ENCODE results near the gene ZFC3H1. TPM values are rescaled to one million over a fixed set of nuclear protein-coding genes. Genes with fewer than 3 reads are reported as not detected.
A peak's percentile ranks its signal among the peaks of the same experiment; 100 is the strongest.
"Not testable (repeated sequence)": the region's sequence is repeated elsewhere in the genome, so short reads cannot be mapped to it uniquely, and the experiment has no call there.

Gene ZFC3H1
- total RNA-seq, result 109 TPM
- 16.9 TPM for polyA plus RNA-seq

- WGBS, result under 1% methylated on average over 57 of the region's 57 CpGs
- Histone ChIP-seq H3K27ac (ENCODE audit: low read depth) (peak within 1 kb of the TSS; percentile 96), H3K4me3 (ENCODE audit: low read depth, low read length) (peak within 1 kb of the TSS; percentile 74), H3K36me3 (ENCODE audit: insufficient read depth) (no peaks in the 10 kb centered on the region), H3K4me1 (ENCODE audit: insufficient read depth) (peaks cover 2% of the 10 kb centered on the region)
- peak; percentile 99 for DNase-seq (ENCODE audit: extremely low spot score)
These were observed at the start of gene ZFC3H1, which contains the start of gene THAP2 for GRCh38 chr12:71663561-71664410. TSS of gene ZFC3H1 (minus strand) at chr12:71663848. CDS start at chr12:71663610, 238 bp downstream. TSS of gene THAP2 (plus strand) at chr12:71664301. CDS start at chr12:71664510, 209 bp downstream.

GRCh38 chr12:71710276-71711125, 46.9 kb upstream of the ZFC3H1 start:
- DNase-seq (ENCODE audit: extremely low spot score), result no peak
- Histone ChIP-seq H3K4me1 (ENCODE audit: insufficient read depth) (no peaks in the 10 kb centered on the region), H3K36me3 (ENCODE audit: insufficient read depth) (no peaks in the 10 kb centered on the region), H3K4me3 (ENCODE audit: low read depth, low read length) (no peak overlapping the region), H3K27ac (ENCODE audit: low read depth) (no peak overlapping the region)
- WGBS, result 89% methylated on average over 7 of the region's 7 CpGs

GRCh38 chr12:71708658-71709057, 45.0 kb upstream of the ZFC3H1 start:
- Histone ChIP-seq H3K4me3 (ENCODE audit: low read depth, low read length) (no peak overlapping the region), H3K36me3 (ENCODE audit: insufficient read depth) (no peaks in the 10 kb centered on the region), H3K4me1 (ENCODE audit: insufficient read depth) (no peaks in the 10 kb centered on the region), H3K27ac (ENCODE audit: low read depth) (no peak overlapping the region)
- WGBS, result 97% methylated on average over 1 of the region's 1 CpG
- DNase-seq (ENCODE audit: extremely low spot score), result no peak

GRCh38 chr12:71704920-71705319, 41.3 kb upstream of the ZFC3H1 start:
- Histone ChIP-seq H3K27ac (ENCODE audit: low read depth) (no peak overlapping the region), H3K36me3 (ENCODE audit: insufficient read depth) (no peaks in the 10 kb centered on the region), H3K4me1 (ENCODE audit: insufficient read depth) (no peaks in the 10 kb centered on the region), H3K4me3 (ENCODE audit: low read depth, low read length) (no peak overlapping the region)
- WGBS, result 78% methylated on average over 2 of the region's 2 CpGs
- DNase-seq (ENCODE audit: extremely low spot score), result no peak

GRCh38 chr12:71703206-71703605, 39.6 kb upstream of the ZFC3H1 start:
- DNase-seq (ENCODE audit: extremely low spot score), result no peak
- Histone ChIP-seq H3K36me3 (ENCODE audit: insufficient read depth) (peaks cover 2% of the 10 kb centered on the region), H3K27ac (ENCODE audit: low read depth) (no peak overlapping the region), H3K4me3 (ENCODE audit: low read depth, low read length) (no peak overlapping the region), H3K4me1 (ENCODE audit: insufficient read depth) (no peaks in the 10 kb centered on the region)
- WGBS, result 77% methylated on average over 2 of the region's 2 CpGs

- Histone ChIP-seq H3K4me1 (ENCODE audit: insufficient read depth) (no peaks in the 10 kb centered on the region), H3K36me3 (ENCODE audit: insufficient read depth) (peaks cover 2% of the 10 kb centered on the region), H3K27ac (ENCODE audit: low read depth) (no peak overlapping the region), H3K4me3 (ENCODE audit: low read depth, low read length) (no peak overlapping the region)
- 99% methylated on average over 5 of the region's 5 CpGs for WGBS
- no peak for DNase-seq (ENCODE audit: extremely low spot score)
These were observed 38.9 kb upstream of the ZFC3H1 start for GRCh38 chr12:71702590-71702989.

GRCh38 chr12:71702181-71702580, 38.5 kb upstream of the ZFC3H1 start:
- 92% methylated on average over 8 of the region's 8 CpGs for WGBS
- H3K4me3 ChIP-seq (ENCODE audit: low read depth, low read length); DNase-seq (ENCODE audit: extremely low spot score); H3K4me1 ChIP-seq (ENCODE audit: insufficient read depth); H3K36me3 ChIP-seq (ENCODE audit: insufficient read depth); H3K27ac ChIP-seq (ENCODE audit: low read depth): not testable (repeated sequence)

GRCh38 chr12:71695782-71696181, 32.1 kb upstream of the ZFC3H1 start:
- H3K4me3 ChIP-seq (ENCODE audit: low read depth, low read length), result no peak overlapping the region
- H3K27ac ChIP-seq (ENCODE audit: low read depth), result no peak overlapping the region
- 98% methylated on average over 1 of the region's 1 CpG for WGBS
- H3K36me3 ChIP-seq (ENCODE audit: insufficient read depth), result peaks cover 5% of the 10 kb centered on the region
- DNase-seq (ENCODE audit: extremely low spot score), result no peak
- H3K4me1 ChIP-seq (ENCODE audit: insufficient read depth), result no peaks in the 10 kb centered on the region

- no peak for DNase-seq (ENCODE audit: extremely low spot score)
- 97% methylated on average over 1 of the region's 1 CpG for WGBS
- Histone ChIP-seq H3K4me1 (ENCODE audit: insufficient read depth) (no peaks in the 10 kb centered on the region), H3K4me3 (ENCODE audit: low read depth, low read length) (no peak overlapping the region), H3K36me3 (ENCODE audit: insufficient read depth) (peaks cover 4% of the 10 kb centered on the region), H3K27ac (ENCODE audit: low read depth) (no peak overlapping the region)
These were observed 30.6 kb upstream of the ZFC3H1 start for GRCh38 chr12:71694099-71694820.

- H3K4me3 ChIP-seq (ENCODE audit: low read depth, low read length); H3K4me1 ChIP-seq (ENCODE audit: insufficient read depth); H3K27ac ChIP-seq (ENCODE audit: low read depth); DNase-seq (ENCODE audit: extremely low spot score); H3K36me3 ChIP-seq (ENCODE audit: insufficient read depth): not testable (repeated sequence)
- 80% methylated on average over 5 of the region's 5 CpGs for WGBS
These were observed 30.0 kb upstream of the ZFC3H1 start for GRCh38 chr12:71693651-71694050.

- H3K4me3 ChIP-seq (ENCODE audit: low read depth, low read length), result no peak overlapping the region
- H3K36me3 ChIP-seq (ENCODE audit: insufficient read depth), result peaks cover 3% of the 10 kb centered on the region
- H3K4me1 ChIP-seq (ENCODE audit: insufficient read depth), result no peaks in the 10 kb centered on the region
- no peak for DNase-seq (ENCODE audit: extremely low spot score)
- WGBS, result 96% methylated on average over 7 of the region's 7 CpGs
- no peak overlapping the region for H3K27ac ChIP-seq (ENCODE audit: low read depth)
These were observed 29.5 kb upstream of the ZFC3H1 start for GRCh38 chr12:71693126-71693525.

GRCh38 chr12:71691504-71692129, 28.0 kb upstream of the ZFC3H1 start:
- no peaks in the 10 kb centered on the region for H3K36me3 ChIP-seq (ENCODE audit: insufficient read depth)
- H3K4me3 ChIP-seq (ENCODE audit: low read depth, low read length), result no peak overlapping the region
- no peaks in the 10 kb centered on the region for H3K4me1 ChIP-seq (ENCODE audit: insufficient read depth)
- WGBS, result 91% methylated on average over 4 of the region's 4 CpGs
- H3K27ac ChIP-seq (ENCODE audit: low read depth), result no peak overlapping the region
- DNase-seq (ENCODE audit: extremely low spot score), result no peak

Measured in urinary bladder (tissue), 4 donors.